Measurements from ENCODE around the gene CDC73. TPM values are rescaled to one million over a fixed set of nuclear protein-coding genes. Genes with fewer than 3 reads are reported as not detected.

The CDC73 gene
- total and polyA plus RNA-seq, 2 donors (not counting 3 experiments of a cell fraction or from before 2014, with no cell fraction given) = 9.9 to 55.8 TPM

GRCh38 chr1:193240609-193241008 lies 118.8 kb downstream of the CDC73 start:
- intact Hi-C loops (cut with micrococcal nuclease) (no loop called here), dilution Hi-C loops (cut with MboI; ENCODE audit: extremely low pct_ligation_motif_present, low sequenced_read_pairs) (no loop called here)
- FAIRE-seq (no peak), DNase-seq (ENCODE audit: low read depth, low spot score) (no peak)
- no peak overlapping the region for H3K4me3 ChIP-seq (replicated peaks in 1 of 3; ENCODE audit: insufficient read depth in 1 of 3, low read depth in 1 of 3, low read length in 3 of 3)
- no peak overlapping the region for H3K9ac ChIP-seq (replicated peaks; ENCODE audit: extremely low read depth, insufficient read depth, low read length)
- no peaks in the 10 kb centered on the region for H3K27me3 ChIP-seq (ENCODE audit: control insufficient read depth in 2 of 2, insufficient read depth in 2 of 2, low read length in 2 of 2)
- H4K20me1 ChIP-seq (replicated peaks; ENCODE audit: control insufficient read depth, extremely low read depth, insufficient read depth, low read length) = no peaks in the 10 kb centered on the region
- H3K27ac ChIP-seq (ENCODE audit: insufficient read depth, low read depth, low read length) = no peak overlapping the region
- no peak overlapping the region for H2AFZ ChIP-seq (ENCODE audit: low read depth, low read length)
- peaks cover 3% of the 10 kb centered on the region for H3K79me2 ChIP-seq (ENCODE audit: control insufficient read depth, insufficient read depth, low read length)
- no peaks in the 10 kb centered on the region for H3K4me1 ChIP-seq (ENCODE audit: control insufficient read depth, extremely low read depth, insufficient read depth, low read length)
- no peak overlapping the region for H3K4me2 ChIP-seq (ENCODE audit: insufficient read depth, low read length)
- no peaks in the 10 kb centered on the region for H3K9me1 ChIP-seq (replicated peaks; ENCODE audit: control insufficient read depth, extremely low read depth, insufficient read depth, low read length)
- ChIA-PET CTCF (no interaction called here), POLR2A (no interaction called here)
- TF ChIP-seq CTCF (IDR thresholded peaks at IDR 0.05; ENCODE audit: extremely low read depth in 1 of 2, insufficient read depth in 1 of 2, low read depth in 1 of 2, low read length in 2 of 2) (no peak), MAX (IDR thresholded peaks at IDR 0.05; ENCODE audit: insufficient read depth, insufficient read length) (no peak), GATA2 (IDR thresholded peaks at IDR 0.05; ENCODE audit: insufficient read depth, insufficient read length, low read depth, low read length) (no peak), FOS (IDR thresholded peaks at IDR 0.05; ENCODE audit: borderline replicate concordance, insufficient read depth, low read length) (no peak)
- H3K36me3 ChIP-seq (ENCODE audit: control insufficient read depth in 2 of 2, extremely low read depth in 1 of 2, insufficient read depth in 2 of 2, low read length in 2 of 2) = no peaks in the 10 kb centered on the region
- no TSS peak for BruUV-seq (replicated peaks)
- H3K9me3 ChIP-seq (replicated peaks; ENCODE audit: control insufficient read depth, insufficient read depth, low read length) = no peaks in the 10 kb centered on the region

GRCh38 chr1:193241132-193241827 lies 119.4 kb downstream of the CDC73 start:
- H3K27ac ChIP-seq (ENCODE audit: insufficient read depth, low read depth, low read length) = no peak overlapping the region
- CTCF ChIA-PET = no interaction called here
- no peak for DNase-seq (ENCODE audit: low read depth, low spot score)
- no peak overlapping the region for H3K9ac ChIP-seq (replicated peaks; ENCODE audit: extremely low read depth, insufficient read depth, low read length)
- H3K4me3 ChIP-seq (replicated peaks in 1 of 3; ENCODE audit: insufficient read depth in 1 of 3, low read depth in 1 of 3, low read length in 3 of 3) = no peak overlapping the region
- no peak for FAIRE-seq
- dilution Hi-C loops (cut with MboI; ENCODE audit: extremely low pct_ligation_motif_present, low sequenced_read_pairs) (no loop called here), intact Hi-C loops (cut with micrococcal nuclease) (no loop called here)
- H3K36me3 ChIP-seq (ENCODE audit: control insufficient read depth in 2 of 2, extremely low read depth in 1 of 2, insufficient read depth in 2 of 2, low read length in 2 of 2) = no peaks in the 10 kb centered on the region
- no peak for TF ChIP-seq MAX (IDR thresholded peaks at IDR 0.05; ENCODE audit: insufficient read depth, insufficient read length)
- no peak for TF ChIP-seq POLR2A (IDR thresholded peaks at IDR 0.05; ENCODE audit: low read depth, low read length)
- TF ChIP-seq POLR2AphosphoS5 (IDR thresholded peaks at IDR 0.05; ENCODE audit: insufficient read depth, low read depth, low read length) = no peak
- TF ChIP-seq MYC (IDR thresholded peaks at IDR 0.05; ENCODE audit: low read depth, low read length) = no peak
- no peak for TF ChIP-seq JUN (IDR thresholded peaks at IDR 0.05; ENCODE audit: borderline replicate concordance, insufficient read depth, insufficient read length, low read depth)
- TF ChIP-seq GATA2 (IDR thresholded peaks at IDR 0.05; ENCODE audit: insufficient read depth, insufficient read length, low read depth, low read length) = no peak
- TF ChIP-seq EZH2 (IDR thresholded peaks at IDR 0.05; ENCODE audit: borderline replicate concordance, low read depth, low read length, severe bottlenecking) = no peak
- no peak for TF ChIP-seq CTCF (IDR thresholded peaks at IDR 0.05; ENCODE audit: extremely low read depth in 1 of 2, insufficient read depth in 1 of 2, low read depth in 1 of 2, low read length in 2 of 2)
- TF ChIP-seq FOS (IDR thresholded peaks at IDR 0.05; ENCODE audit: borderline replicate concordance, insufficient read depth, low read length) = no peak
- no TSS peak for BruUV-seq (replicated peaks)
- POLR2A ChIA-PET = no interaction called here
- no peaks in the 10 kb centered on the region for H3K9me1 ChIP-seq (replicated peaks; ENCODE audit: control insufficient read depth, extremely low read depth, insufficient read depth, low read length)
- H3K79me2 ChIP-seq (ENCODE audit: control insufficient read depth, insufficient read depth, low read length) = peaks cover 3% of the 10 kb centered on the region
- H3K9me3 ChIP-seq (replicated peaks; ENCODE audit: control insufficient read depth, insufficient read depth, low read length) = no peaks in the 10 kb centered on the region
- H3K4me2 ChIP-seq (ENCODE audit: insufficient read depth, low read length) = no peak overlapping the region
- H3K4me1 ChIP-seq (ENCODE audit: control insufficient read depth, extremely low read depth, insufficient read depth, low read length) = no peaks in the 10 kb centered on the region
- no peak overlapping the region for H2AFZ ChIP-seq (ENCODE audit: low read depth, low read length)
- H4K20me1 ChIP-seq (replicated peaks; ENCODE audit: control insufficient read depth, extremely low read depth, insufficient read depth, low read length) = no peaks in the 10 kb centered on the region
- no peaks in the 10 kb centered on the region for H3K27me3 ChIP-seq (ENCODE audit: control insufficient read depth in 2 of 2, insufficient read depth in 2 of 2, low read length in 2 of 2)
